Activated T-cell treated with anti-CD3 and anti-CD28 coated beads, Interleukin-2, amount 50 U/mL, for 1 hour (primary cell): Measurements from ENCODE around the gene GID4.
A peak's percentile ranks its signal among the peaks of the same experiment; 100 is the strongest.

Source experiments
- DNase-seq: peaks from one replicate; pipeline ENCODE4 v3.0.0-alpha.2; 2020

GID4 gene

DNA sequence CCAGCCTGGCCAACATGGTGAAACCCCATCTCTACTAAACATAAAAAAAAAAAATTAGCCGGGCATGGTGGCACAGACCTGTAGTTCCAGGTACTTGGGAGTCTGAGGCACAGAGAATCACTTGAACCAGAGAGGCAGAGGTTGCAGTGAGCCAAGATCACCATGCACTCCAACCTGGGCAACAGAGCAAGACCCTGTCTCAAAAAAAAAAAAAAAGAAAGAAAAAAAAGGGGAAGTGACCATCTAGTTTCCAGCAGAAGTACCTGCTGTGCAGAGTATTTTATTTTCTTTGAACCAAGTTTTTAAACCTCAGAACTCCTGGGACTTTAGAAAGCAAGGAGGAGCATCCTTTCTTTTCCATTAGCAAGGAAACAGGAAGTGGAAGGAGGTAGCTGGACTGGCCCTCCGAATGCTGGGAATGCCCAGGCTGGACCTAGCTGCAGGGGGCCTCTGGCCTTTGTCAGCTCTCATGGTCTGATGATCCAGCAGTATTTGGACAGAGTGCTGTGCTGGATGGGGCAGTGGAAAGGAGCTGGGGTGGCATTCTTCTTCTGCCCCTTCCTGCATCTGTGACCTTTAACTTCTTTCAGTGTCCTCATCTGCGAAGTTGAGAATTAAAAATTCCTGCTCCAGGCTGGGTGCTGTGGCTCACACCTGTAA lies 6.6 kb downstream of the GID4 start:
- DNase-seq = no peak

DNA sequence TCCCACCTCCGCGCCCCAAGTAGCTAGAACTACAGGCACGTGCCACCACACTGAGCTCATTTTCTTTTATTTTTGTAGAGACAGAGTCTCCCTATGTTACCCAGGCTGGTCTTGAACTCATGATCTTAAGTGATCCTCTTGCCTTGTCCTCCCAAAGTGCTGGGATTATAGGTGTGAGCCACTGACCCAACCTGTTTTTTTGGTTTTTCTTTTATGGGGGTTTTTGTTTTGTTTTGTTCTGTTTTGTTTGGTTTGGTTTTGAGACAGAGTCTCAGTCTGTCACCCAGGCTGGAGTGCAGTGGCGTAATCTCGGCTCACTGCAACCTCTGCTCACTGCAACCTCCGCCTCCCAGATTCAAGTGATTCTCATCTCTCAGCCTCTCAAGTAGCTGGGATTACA lies 16.4 kb downstream of the GID4 start:
- DNase-seq = no peak

DNA sequence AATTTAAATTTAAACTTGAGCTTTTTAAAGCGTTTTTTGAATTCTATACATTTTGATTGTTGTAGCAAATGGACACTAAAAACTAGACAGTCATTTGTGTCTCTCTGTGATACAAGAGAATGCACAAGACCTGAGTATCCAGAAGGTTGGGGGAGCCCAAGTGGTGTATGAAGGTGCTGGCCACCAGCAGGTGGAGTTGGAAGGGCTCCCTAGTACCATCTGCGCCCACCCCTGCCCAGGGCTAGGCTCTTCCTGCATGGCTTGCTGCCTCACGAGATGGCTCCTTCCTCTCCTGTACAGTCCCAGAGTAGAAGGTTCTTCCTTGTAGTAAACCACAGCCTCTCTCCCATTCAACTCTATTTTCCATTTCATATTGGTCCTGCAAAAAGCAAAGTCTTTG lies 17.0 kb downstream of the GID4 start:
- no peak for DNase-seq

DNA sequence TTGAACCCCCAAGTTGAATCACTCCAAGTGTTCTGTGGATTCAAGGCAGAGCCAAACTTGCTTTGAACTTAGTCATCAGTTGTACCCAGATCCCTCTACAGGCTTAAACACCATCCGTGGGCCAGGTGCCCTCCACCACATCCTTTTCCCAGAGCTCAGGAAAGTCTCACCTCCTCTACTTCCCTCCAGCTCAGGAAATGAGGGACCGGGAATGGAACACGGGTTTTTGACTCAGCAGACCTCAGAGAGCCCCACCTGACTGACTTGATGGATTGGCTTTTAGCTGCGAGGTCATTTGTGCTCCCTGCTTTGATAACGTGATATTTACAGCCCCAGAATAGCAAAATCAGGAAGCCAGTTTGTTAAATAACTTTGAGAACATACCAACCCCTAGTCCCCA lies 20.1 kb downstream of the GID4 start:
- no peak for DNase-seq

DNA sequence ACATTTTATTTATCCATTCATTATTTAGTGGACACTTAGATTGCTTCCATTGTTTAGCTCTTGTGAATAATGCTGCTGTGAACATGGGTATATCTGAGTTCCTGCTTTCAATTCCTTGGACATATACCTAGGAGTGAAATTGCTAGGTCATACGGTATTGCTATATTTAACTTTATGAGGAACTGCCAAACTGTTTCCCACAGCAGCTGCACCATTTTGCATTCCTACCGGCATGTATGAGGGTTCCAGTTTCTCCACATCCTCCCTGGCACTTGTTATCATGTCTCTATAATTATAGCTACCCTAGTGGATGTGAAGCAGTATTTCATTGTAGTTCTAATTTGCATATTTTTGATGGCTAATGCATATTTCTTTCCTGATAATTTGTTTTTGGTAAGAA lies 24.8 kb downstream of the GID4 start:
- DNase-seq = no peak

DNA sequence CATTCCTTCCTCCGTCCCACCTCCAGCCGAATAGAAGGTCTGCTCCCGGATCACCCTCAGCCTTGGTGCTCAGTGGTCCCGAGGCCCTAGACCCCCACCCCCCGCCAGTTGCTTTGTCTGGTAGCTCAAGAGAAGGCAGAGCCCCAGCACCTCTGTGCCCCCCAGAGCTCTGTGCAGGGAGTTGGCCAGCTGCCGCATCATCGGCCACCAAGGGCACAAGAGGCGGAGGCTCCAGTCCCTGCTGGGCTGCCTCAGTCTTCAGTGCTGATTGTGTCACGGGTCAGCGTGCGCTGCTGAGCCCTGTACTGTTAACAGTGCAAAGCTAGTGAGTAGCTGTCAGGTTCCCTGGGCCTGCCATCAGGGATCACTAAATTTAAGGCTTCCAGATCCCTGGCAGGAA lies 26.3 kb downstream of the GID4 start:
- no peak for DNase-seq

DNA sequence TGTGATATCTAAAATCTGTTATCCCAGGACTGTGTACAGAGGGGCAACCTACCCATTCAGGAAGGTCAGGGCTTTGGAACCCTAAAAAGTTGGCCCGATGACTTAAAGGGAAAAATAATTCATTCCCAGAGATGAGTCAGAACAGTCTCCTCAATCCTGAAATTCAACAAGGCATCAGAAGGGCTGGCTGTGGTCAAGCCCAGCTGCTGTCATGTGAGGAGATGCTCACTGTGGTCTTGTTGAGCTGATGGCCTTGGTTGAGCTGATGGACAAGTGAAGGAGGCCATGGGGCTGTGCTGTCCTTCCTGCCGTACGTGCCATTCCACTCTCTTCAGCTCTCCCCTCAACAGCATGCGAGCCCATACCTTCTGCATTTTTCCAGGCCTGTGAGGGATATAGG lies 27.7 kb downstream of the GID4 start:
- no peak for DNase-seq

DNA sequence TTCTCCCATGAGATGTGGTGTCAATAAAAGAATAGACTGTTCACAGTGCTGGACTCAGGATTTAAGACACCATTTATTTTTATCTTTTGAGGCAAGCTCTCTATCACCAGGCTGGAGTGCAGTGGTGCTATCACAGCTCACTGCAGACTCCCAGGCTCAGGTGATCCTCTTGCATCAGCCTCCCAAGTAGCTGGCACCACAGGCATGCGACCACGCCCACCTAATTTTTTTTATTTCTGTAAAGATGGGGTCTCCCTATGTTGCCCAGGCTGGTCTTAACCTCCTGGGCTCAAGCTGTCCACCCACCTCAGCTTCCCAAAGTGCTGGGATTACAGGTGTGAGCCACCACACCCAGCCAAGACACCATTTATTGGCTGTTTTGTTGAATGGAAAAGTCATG lies 29.9 kb downstream of the GID4 start:
- DNase-seq = no peak

DNA sequence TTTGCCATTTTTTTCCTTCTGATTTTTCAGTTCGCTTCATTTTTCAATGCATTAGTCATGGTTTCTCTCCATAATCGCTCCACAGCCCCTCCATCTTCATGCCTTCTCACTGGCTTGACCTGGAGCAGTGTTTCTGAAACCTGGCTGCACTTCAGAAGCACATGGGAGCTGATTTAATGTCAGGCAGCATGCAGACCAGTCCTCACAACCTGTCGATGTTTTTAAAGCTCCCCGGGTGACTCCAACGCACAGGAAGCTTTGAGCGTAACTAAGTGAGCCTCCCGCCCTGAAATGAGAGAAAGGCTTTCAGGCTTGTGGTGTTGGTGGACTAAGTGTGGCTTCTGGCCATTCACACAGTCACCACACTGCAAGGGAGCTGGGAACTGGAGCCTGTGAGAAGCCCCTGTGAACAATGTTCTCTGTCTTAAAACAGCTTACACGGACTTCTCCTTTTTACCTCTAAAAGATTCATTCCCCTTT lies 31.7 kb downstream of the GID4 start:
- DNase-seq = no peak

DNA sequence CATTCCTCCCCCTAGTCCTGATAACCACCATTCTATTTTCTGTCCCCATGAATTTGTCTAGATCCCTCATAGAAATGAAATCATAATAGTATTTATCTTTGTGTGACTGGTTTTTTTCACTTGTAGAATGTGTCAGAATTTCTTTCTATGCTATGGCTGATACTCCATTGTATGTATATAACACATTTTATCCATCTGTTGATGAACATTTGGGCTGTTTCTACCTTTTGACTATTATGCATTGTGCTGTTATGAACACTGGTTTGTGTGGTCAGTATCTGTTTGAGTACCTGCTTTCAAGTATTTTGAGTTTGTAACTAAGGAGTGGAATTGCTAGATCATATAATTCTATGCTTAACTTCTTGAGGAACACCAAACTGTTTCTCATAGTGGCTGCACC lies 32.5 kb downstream of the GID4 start:
- DNase-seq = no peak

DNA sequence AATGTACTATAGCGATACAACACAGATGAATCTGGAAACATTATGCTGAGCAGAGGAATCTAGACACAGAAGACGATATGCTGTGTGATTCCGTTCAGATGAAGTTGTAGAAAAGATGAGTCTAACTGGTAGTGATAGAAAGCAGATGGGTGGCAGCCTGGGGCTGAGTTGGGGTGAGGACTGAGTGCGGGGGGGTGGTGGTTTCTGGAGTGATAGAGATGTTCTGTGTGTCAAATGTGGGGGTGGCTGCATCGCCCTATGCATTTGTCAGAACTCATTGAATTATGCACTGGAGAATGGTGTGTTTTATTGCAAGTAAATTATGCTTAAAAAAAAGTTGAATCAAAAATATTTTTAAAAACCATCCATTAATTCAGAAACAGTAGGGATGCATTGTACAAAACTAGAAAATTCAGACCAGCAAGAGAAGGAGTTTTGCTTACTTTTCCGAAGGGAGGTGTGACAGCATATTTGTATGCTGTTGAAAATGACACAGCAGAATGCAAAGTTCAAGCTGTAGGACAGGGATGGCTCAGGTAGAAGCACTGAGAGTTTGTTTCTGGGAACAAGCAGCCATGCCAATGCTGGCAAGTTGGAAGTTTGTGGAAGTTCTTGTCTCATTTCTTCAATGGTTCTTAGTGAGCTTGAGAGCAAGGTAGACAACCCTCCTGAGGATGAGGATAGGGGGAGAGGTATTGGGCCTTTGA lies 35.5 kb downstream of the GID4 start:
- DNase-seq = no peak

DNA sequence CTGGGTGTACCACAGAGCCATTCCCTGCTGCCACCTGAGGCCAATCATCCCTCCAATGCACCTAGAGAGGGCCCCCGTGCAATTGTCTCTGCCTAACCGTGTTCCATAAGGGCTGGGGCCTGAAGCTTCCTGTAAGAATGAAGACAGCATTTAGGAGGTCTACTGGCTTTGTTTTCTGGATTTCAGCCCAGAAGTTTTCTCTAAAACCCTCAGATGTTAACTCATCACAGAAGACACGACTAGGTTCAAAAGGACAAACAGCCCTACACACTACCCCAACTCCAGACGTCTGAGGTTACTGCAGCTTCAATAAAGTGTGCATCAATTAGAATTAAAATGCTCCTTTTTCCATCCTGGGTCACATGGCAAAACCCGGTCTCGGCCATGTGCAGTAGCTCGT lies 37.7 kb downstream of the GID4 start:
- no peak for DNase-seq

DNA sequence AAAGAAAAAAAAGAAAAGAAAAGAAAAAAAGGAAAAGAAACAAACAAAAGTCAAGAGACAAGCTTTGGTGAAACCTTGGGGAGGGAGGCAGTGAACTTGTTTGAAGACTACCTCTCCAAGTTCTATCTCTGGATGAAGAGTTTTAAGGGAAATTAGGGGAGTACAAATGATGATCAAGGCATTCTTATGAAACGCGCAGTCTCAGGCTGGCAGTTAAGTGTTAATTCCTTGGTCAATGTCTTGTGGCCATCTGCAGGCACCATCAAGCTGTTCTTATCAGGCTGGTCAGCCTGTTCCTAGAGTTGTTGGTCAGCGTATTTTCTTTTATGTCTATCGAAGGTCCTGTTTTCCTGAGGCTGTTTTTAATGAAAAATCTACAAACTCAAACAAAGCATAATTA lies 40.3 kb downstream of the GID4 start:
- no peak for DNase-seq

DNA sequence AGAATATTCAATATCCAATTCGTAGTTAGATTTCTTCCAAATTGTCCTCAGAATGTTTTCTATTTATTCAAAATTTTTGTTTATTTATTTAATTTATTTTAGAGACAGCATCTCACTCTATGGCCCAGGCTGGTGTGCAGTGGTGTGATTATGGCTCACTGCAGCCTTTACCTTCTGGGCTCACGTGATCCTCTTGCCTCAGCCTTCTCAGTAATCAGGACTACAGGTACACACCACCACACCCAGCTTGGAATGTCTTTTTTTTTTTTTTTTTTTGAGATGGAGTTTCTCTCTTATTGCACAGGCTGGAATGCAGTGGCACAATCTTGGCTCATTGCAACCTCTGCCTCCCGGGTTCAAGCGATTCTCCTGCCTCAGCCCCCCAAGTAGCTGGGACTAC lies 45.0 kb downstream of the GID4 start:
- DNase-seq = no peak

DNA sequence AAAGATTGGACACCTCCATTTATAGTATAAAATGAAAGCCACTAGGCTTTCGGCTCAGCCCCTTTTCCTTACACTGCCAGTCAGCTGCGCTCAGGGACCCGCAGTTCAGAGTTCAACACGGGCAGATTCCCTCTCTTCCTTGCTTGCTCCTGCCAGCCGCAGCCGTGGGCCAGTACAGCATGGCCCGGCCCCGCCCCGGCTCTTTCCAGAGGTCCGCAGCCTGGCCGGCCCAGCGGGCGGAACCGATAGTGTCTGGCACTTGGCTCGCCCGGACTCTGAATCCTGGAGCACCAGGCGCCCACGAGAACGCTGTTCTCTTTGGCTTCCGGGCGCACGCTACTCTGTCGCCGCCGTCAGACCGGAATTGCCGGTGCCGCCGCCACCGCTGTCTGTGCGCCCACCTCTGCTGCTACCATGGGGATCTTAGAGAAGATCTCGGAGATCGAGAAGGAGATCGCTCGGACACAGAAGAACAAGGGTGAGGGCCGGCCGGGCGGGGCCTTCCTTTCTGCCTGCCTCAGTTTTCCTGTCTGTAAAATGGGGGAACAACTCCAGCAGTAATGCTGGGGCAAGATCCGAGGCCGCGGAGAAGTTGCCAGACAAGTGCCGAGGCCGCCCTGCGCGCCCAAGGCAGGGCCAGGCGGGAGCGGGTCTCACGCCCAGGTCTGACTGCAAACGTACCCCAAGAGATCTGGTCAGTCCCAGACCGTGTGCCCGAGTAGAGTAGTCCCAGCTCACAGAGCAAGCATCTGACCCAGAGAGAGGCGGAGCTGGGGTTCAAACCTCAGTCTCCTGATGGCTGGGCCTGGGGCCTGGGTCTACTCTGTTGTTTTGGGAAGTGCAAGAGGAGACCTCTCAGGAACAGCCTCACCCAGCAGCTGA lies 48.6 kb downstream of the GID4 start, which contains the start of gene DRG2:
Gene DRG2, plus strand, starts transcription at position 339 of the 882 bp plus-strand sequence. Its CDS starts 76 bp downstream, at position 415.
- DNase-seq = peak; percentile 93

DNA sequence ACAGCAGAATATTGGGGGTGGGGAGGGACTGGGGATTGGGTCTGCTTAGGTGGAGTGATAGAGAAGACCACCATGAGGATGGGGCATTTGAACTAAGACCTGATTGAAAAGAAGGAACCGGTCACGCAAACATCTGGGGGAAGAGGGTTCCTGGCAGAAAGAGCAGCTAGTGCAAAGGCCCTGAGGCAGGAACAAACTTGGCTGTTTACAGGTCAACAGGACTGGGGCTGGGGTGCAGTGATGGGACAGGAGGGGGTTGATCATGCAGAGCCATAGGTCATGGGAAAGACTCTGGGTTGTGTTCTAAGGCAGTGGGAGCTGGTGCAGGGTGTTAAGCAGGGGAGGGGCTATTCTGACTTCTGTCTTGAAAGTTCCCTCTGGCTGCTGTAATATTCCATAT lies 50.4 kb downstream of the GID4 start:
- peak; percentile 12 for DNase-seq

DNA sequence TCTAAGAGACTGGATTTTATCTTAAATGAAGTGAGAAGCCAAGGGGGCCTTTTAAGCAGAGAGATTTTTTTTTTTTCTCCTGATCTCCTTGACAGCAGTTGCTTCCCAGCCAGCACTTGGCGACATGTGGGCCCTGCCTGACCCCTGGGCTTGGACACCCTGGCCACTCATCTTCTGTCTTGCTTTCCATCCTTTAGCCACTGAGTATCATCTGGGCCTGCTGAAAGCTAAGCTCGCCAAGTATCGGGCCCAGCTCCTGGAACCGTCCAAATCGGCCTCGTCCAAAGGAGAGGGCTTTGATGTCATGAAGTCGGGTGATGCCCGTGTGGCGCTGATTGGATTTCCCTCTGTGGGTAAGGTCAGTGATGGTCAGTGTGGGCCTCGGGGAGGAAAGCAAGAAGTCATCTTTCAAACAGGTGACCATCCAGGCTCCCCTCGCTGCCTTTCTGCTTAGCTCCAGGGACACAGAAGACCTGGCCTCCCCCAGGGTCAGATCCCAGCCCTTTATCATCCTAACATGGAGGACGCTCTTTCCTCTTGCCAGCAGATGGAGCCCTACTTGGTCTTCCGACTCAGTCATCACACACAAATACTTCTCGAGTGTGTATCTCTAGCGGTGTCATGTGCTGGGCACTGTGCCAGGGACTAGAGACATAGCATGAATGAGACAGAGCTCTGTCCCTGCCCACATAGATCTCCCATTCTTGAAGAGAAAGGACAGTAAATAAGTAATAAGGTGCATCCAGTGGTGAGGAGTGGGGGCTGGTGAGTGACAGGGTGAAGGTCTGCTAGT lies 54.6 kb downstream of the GID4 start:
- no peak for DNase-seq

DNA sequence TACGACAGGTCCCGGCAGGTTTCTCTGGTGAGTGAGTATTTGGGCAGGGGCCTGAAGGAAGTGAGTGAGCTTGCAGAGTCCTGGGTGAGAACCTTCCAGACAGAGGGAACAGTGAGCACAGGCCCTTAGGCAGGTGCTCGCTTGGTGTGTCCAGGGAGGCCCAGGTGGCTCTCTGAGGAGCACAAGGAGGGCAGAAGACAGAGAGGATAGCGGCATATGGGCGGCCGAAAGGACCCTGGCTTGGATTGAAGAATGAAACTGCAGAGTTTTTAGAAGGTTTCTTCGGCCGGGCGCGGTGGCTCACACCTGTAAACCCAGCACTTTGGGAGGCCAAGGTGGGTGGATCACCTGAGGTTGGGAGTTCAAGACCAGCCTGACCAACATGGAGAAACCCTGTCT lies 55.2 kb downstream of the GID4 start:
- DNase-seq = no peak

DNA sequence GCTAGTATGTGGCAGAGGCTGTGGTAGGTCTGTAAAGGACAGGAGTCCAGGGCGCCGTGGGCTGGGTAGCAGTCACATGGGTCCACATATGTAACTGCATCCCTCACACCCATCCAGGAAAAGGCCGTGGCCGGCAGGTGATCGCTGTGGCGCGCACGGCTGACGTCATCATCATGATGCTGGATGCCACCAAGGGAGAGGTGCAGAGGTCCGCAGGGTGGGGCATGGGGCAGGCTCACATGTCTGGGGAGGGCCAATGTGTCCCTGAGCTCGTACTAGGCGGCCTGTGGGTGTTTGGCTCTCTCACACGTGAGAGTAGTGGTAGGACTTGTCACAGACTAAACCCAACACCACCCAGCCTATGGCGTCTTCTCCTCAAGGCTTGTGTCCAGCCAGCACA lies 60.3 kb downstream of the GID4 start:
- DNase-seq = no peak

DNA sequence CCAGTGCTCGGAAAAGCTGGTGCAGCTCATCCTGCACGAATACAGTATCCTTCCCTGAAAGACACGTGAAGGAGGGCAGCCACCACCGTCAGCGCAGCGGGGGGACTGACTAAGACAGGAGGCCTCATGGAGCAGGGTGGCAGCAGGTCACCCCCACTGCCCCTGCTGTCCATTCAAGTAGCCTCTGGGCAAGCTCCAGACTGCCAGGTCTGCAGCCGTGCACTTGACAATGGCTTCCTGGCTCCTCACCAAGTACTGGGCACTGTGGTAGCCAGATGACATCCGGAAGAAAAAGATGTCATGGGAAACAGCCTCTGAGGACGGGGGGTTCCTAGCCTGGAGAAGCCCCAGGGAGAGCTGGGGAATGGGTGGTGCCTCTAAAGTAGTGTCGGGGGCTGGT lies 61.4 kb downstream of the GID4 start:
- DNase-seq = no peak

DNA sequence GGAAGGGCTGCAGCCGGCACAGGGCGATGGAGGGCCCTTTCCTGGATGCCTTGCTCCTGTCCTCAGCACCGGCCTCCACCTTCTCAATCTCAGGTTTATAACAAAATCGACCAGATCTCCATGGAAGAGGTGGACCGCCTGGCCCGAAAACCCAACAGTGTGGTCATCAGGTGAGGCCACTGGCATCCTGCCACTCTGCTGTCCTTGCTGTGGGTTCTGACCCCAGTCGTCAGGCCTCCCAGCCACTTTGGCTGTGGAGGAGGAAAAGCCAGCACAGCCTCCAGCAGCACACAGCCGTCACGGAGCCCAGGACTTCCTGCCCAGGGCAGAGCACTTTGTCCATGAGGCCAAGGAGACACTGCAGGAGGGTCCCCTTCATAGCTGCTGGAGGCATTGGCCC lies 62.6 kb downstream of the GID4 start:
- DNase-seq = no peak

DNA sequence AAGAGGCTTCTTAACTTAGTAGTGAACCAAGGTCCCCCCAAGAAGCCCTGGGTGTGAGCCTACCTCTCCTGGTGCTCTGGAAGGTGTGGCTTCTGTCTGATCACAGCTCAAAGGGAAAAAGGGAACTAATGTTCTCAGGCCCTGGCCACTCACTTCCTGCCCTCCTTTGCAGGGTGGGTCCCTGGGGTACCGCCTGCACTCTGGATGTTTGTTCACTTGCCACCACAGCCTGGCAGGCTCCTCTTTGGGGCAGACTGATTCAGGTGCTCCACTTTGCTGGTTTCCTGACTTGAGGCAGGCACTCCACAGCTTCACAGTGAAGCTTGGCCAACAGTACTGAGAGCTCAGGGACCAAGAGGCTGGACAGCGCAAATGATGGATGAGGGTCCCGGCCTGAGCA lies 63.4 kb downstream of the GID4 start:
- DNase-seq = no peak

DNA sequence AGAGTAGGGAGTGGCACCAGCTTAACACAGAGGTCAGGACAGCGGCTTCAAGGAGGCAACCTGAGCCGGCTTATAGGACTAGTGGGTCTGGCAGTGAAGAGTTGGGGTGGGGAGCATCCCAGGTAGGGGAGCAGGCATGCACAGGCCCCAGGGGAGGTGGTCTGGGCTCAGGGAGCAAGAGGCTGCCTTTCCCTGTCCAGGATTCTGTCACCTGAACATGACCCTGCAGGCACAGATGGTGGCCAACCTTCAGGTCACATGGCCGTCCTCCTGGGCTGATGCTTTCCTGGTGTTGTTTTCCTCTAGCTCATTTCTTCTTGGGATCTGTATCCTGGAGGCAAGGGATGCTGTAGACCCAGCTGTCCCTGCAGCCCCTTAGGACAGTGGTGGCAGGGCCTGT lies 65.8 kb downstream of the GID4 start:
- no peak for DNase-seq
